GM12878 (cell line): ENCODE measurements around the gene PRR16. TPM values are rescaled to one million over a fixed set of nuclear protein-coding genes. Genes with fewer than 3 reads are reported as not detected.

ENCODE experiments used
- ATAC-seq: fragments of 200-7000 bp; cut with Tn5 transposase; 3 replicates; pipeline ENCODE4 v1.9.1; 2020; ENCODE audit warnings: mild to moderate bottlenecking, moderate library complexity
- BruUV-seq: library from RNA; stranded (reverse); fragments of 400-500 nt; replicated peaks from 2 replicates; lab custom pipeline; 2021; lab: Mats Ljungman, UMichigan
- CTCF ChIA-PET: fragments of 300-600 bp; sonication (Branson Sonifier 250); formaldehyde crosslinking; extraction: SDS; loops from one replicate; lab custom pipeline; 2021; ENCODE audit warnings: inconsistent platforms; lab: Yijun Ruan, JAX
- POLR2A ChIA-PET: fragments of 350-600 bp; formaldehyde crosslinking; extraction: SDS; loops from one replicate; lab custom pipeline; 2021; ENCODE audit warnings: inconsistent platforms; lab: Charles Lee
- RAD21 ChIA-PET: fragments of 300-600 bp; sonication (Branson Sonifier 250); formaldehyde crosslinking; loops from one replicate; lab custom pipeline; 2023; ENCODE audit warnings: antibody characterized with exemption; ENCODE audit not compliant: unreplicated experiment; lab: Charles Lee
- SMC1A ChIA-PET: fragments of 300-600 bp; sonication (Branson Sonifier 250); formaldehyde crosslinking; loops from one replicate; lab custom pipeline; 2023; ENCODE audit not compliant: unreplicated experiment, uncharacterized antibody; lab: Charles Lee
- DNase-seq: peaks from one replicate; pipeline ENCODE4 v3.0.0-alpha.2; 2011; ENCODE audit warnings: low read depth, low spot score
- FAIRE-seq: peaks from 3 replicates; lab custom pipeline; 2011; peaks lifted over from hg19 to GRCh38; lab: Jason Lieb, UNC
- H2AFZ ChIP-seq: 2 replicates; pipeline ENCODE4 v1.6.0; 2011; ENCODE audit warnings: low read depth, low read length, control low read depth; ENCODE audit not compliant: control insufficient read depth
- H3K27ac ChIP-seq: 2 replicates; pipeline ENCODE4 v1.5.1; 2011; ENCODE audit warnings: control low read depth; ENCODE audit not compliant: control insufficient read depth, insufficient read depth
- H3K27me3 ChIP-seq, 2 experiments: replicated peaks in 1 of 2; 2 replicates each; pipeline versions ENCODE4 v1.6.0 to v1.6.1; 2011; ENCODE audit warnings: low read length in 1 of 2; ENCODE audit not compliant: control insufficient read depth in 2 of 2, insufficient read depth in 2 of 2
- H3K36me3 ChIP-seq, 2 experiments: 2 replicates each; pipeline ENCODE4 v1.5.1; 2011; ENCODE audit warnings: low read length in 1 of 2; ENCODE audit not compliant: control insufficient read depth in 2 of 2, insufficient read depth in 2 of 2
- H3K4me1 ChIP-seq: 2 replicates; pipeline ENCODE4 v1.6.1; 2011; ENCODE audit warnings: mild to moderate bottlenecking, low read length, moderate library complexity, mixed read lengths; ENCODE audit not compliant: control insufficient read depth, insufficient read depth
- H3K4me2 ChIP-seq: 2 replicates; pipeline ENCODE4 v1.6.0; 2011; ENCODE audit warnings: control low read depth; ENCODE audit not compliant: control insufficient read depth, insufficient read depth
- H3K4me3 ChIP-seq: fragments of 200-600 bp; sonication (generic); 2 replicates; pipeline ENCODE4 v1.5.1; 2016
- H3K79me2 ChIP-seq: 2 replicates; pipeline ENCODE4 v1.6.0; 2011; ENCODE audit warnings: low read length; ENCODE audit not compliant: control insufficient read depth, insufficient read depth
- H3K9ac ChIP-seq: 2 replicates; pipeline ENCODE4 v1.8.0; 2011; ENCODE audit warnings: low read length, control low read depth, mixed read lengths; ENCODE audit not compliant: control insufficient read depth, insufficient read depth
- H3K9me3 ChIP-seq: replicated peaks from 3 replicates; pipeline ENCODE4 v1.5.1; 2011; ENCODE audit warnings: mild to moderate bottlenecking, low read length; ENCODE audit not compliant: control insufficient read depth, insufficient read depth
- H4K20me1 ChIP-seq: 2 replicates; pipeline ENCODE4 v1.6.0; 2011; ENCODE audit not compliant: control insufficient read depth, insufficient read depth
- BACH1 ChIP-seq: fragments of 450-650 bp; IDR thresholded peaks from 2 replicates; pipeline ENCODE4 v1.6.1; 2017; ENCODE audit warnings: mild to moderate bottlenecking, borderline replicate concordance
- CREB1 ChIP-seq: IDR thresholded peaks from 2 replicates; pipeline ENCODE4 v1.6.1; 2012; ENCODE audit warnings: low read depth, mild to moderate bottlenecking, inconsistent platforms
- FOS ChIP-seq: IDR thresholded peaks from 3 replicates; pipeline ENCODE4 v1.6.1; 2011; ENCODE audit warnings: borderline replicate concordance; ENCODE audit not compliant: insufficient read length; ENCODE audit errors: extremely low read depth
- IKZF1 ChIP-seq: fragments of 450-650 bp; conservative IDR thresholded peaks from 2 replicates; pipeline ENCODE4 v1.6.1; 2017; ENCODE audit warnings: antibody characterized with exemption, mild to moderate bottlenecking
- IKZF2 ChIP-seq, 2 experiments: fragments of 450-650 bp; IDR thresholded peaks; 2 replicates each; pipeline ENCODE4 v1.6.1; 2017; ENCODE audit warnings: mild to moderate bottlenecking in 2 of 2, moderate library complexity in 2 of 2
- KLF5 ChIP-seq: fragments of 450-650 bp; IDR thresholded peaks from 2 replicates; pipeline ENCODE4 v1.6.1; 2014; ENCODE audit warnings: mild to moderate bottlenecking; ENCODE audit not compliant: partially characterized antibody
- LARP7 ChIP-seq: fragments of 450-650 bp; IDR thresholded peaks from 2 replicates; pipeline ENCODE4 v1.6.1; 2017; ENCODE audit warnings: mild to moderate bottlenecking
- MEF2B ChIP-seq: fragments of 450-650 bp; IDR thresholded peaks from 2 replicates; pipeline ENCODE4 v1.6.1; 2018; ENCODE audit warnings: mild to moderate bottlenecking, moderate library complexity; ENCODE audit not compliant: partially characterized antibody, poor library complexity, severe bottlenecking
- MTA2 ChIP-seq: fragments of 450-650 bp; IDR thresholded peaks from 2 replicates; pipeline ENCODE4 v1.6.1; 2016; ENCODE audit warnings: low read depth, mild to moderate bottlenecking, moderate library complexity
- NBN ChIP-seq: fragments of 450-650 bp; IDR thresholded peaks from 2 replicates; pipeline ENCODE4 v1.6.1; 2016
- POLR2AphosphoS5 ChIP-seq: IDR thresholded peaks from 2 replicates; pipeline ENCODE4 v1.6.1; 2011; ENCODE audit warnings: mild to moderate bottlenecking, low read length, inconsistent platforms
- POU2F2 ChIP-seq: IDR thresholded peaks from 3 replicates; pipeline ENCODE4 v1.6.1; 2011; ENCODE audit warnings: low read depth, mild to moderate bottlenecking, low read length, borderline replicate concordance
- RAD21 ChIP-seq: IDR thresholded peaks from 2 replicates; pipeline ENCODE4 v1.6.1; 2011; ENCODE audit warnings: mild to moderate bottlenecking, low read depth, low read length, moderate library complexity; ENCODE audit not compliant: insufficient read depth
- SMC3 ChIP-seq: IDR thresholded peaks from 2 replicates; pipeline ENCODE4 v1.6.1; 2011; ENCODE audit warnings: low read length, improper control_type of control experiment, borderline replicate concordance
- SRF ChIP-seq, 2 experiments: IDR thresholded peaks; 2 replicates each; pipeline ENCODE4 v1.6.1; 2011; ENCODE audit warnings: low read depth in 2 of 2, low read length in 2 of 2, mild to moderate bottlenecking in 1 of 2, moderate library complexity in 1 of 2
- TAF1 ChIP-seq: IDR thresholded peaks from 2 replicates; pipeline ENCODE4 v1.6.1; 2011; ENCODE audit warnings: mild to moderate bottlenecking, low read depth, low read length, borderline replicate concordance
- TCF12 ChIP-seq: IDR thresholded peaks from 2 replicates; pipeline ENCODE4 v1.6.1; 2011; ENCODE audit warnings: low read depth, mild to moderate bottlenecking, low read length
- USF1 ChIP-seq: IDR thresholded peaks from 2 replicates; pipeline ENCODE4 v1.6.1; 2011; ENCODE audit warnings: borderline replicate concordance, low read depth, mild to moderate bottlenecking, moderate library complexity, mixed read lengths, low read length; ENCODE audit not compliant: insufficient read depth; ENCODE audit errors: extremely low read length
- ZNF217 ChIP-seq: fragments of 450-650 bp; IDR thresholded peaks from 2 replicates; pipeline ENCODE4 v1.6.1; 2017; ENCODE audit warnings: antibody characterized with exemption, mild to moderate bottlenecking
- ZNF622 ChIP-seq: fragments of 450-650 bp; IDR thresholded peaks from 2 replicates; pipeline ENCODE4 v1.6.1; 2017; ENCODE audit warnings: mild to moderate bottlenecking, inconsistent platforms
- WGBS: methylation state at CpG from one replicate; pipeline ENCODE4 v1.1.6; 2016; ENCODE audit warnings: low lambda C conversion rate; ENCODE audit not compliant: insufficient replicate concordance, insufficient coverage; ENCODE audit errors: missing lambda C conversion rate; 5-methylcytosine and 5-hydroxymethylcytosine counted together
- in situ Hi-C: fragments of 300-500 bp; cut with MboI; formaldehyde crosslinking; loops from 9 replicates; pipeline ENCODE4 v1.14.3; 2018; ENCODE audit warnings: mixed read lengths
- intact Hi-C: fragments of 100-400 bp; cut with micrococcal nuclease; formaldehyde crosslinking; loops from one replicate; pipeline ENCODE4 v1.14.2; 2022; ENCODE audit not compliant: unreplicated experiment
- polyA plus RNA-seq, 11 experiments: library from polyadenylated mRNA; depleted of rRNA in 4 of 11; unstranded in 6 of 11; stranded (reverse) in 5 of 11; fragments of >200 nt; fragmentation: Nextera tagmentation in 4 of 11; fragmentation: Illumina TruSeq in 1 of 11; extraction: Ambion mirVana in 4 of 11; extraction: Trizol in 1 of 11; gene quantifications; 1 replicate in 1 of 11; 2 replicates in 10 of 11; pipeline versions ENCODE4 v1.2.1 to v1.2.3, GENCODE V29; 2011 to 2016; ENCODE audit warnings: inconsistent platforms in 2 of 11, missing spikeins in 2 of 11, low read depth in 1 of 11
- total RNA-seq, 4 experiments: library from RNA; depleted of rRNA in 3 of 4; stranded (reverse); fragments of >200 nt in 3 of 4; fragmentation: Illumina TruSeq in 1 of 4; extraction: Trizol in 1 of 4; gene quantifications; 2 replicates each; pipeline versions ENCODE4 v1.2.1 to v1.2.3, GENCODE V29; 2013 to 2021
- TF ChIP-seq, protein P1 (sequence below): IDR thresholded peaks from 2 replicates; pipeline ENCODE4 v1.6.1; 2011; ENCODE audit warnings: low read depth, low read length, improper control_type of control experiment, borderline replicate concordance
- TF ChIP-seq, protein P2 (sequence below): fragments of 450-650 bp; IDR thresholded peaks from 2 replicates; pipeline ENCODE4 v1.6.1; 2017; ENCODE audit warnings: low read depth, mild to moderate bottlenecking, moderate library complexity

Gene PRR16
- total and polyA plus RNA-seq, 10 of the 15 experiments (the other 5 are each of a cell fraction or from before 2014, with no cell fraction given), result not detected

- Histone ChIP-seq H3K27ac (peak overlapping the region; percentile 53; the same call in 1 of the 2 replicates), H2AFZ (peak overlapping the region; percentile 64), H3K9me3 (no peaks in the 10 kb centered on the region), H4K20me1 (no peaks in the 10 kb centered on the region), H3K4me1 (no peaks in the 10 kb centered on the region), H3K79me2 (no peaks in the 10 kb centered on the region), H3K36me3 (no peaks in the 10 kb centered on the region), H3K27me3 (no peaks in the 10 kb centered on the region), H3K9ac (no peak overlapping the region), H3K4me2 (peak overlapping the region; percentile 6; the same call in 1 of the 2 replicates), H3K4me3 (no peak overlapping the region)
- DNase-seq (peak; percentile 85), FAIRE-seq (peak; percentile 27), ATAC-seq (peak; percentile 95)
- intact Hi-C loops, result loop anchor here (1.0 kb wide), 1 partner anchor 987 kb away; no protein-coding TSS in a partner anchor
- CTCF ChIA-PET, result interaction anchor here (0.5 to 2.4 kb wide), 9 partner anchors 11 to 1002 kb away, joined by 3 to 7 read pairs (median 3); no protein-coding TSS in a partner anchor
- SMC1A ChIA-PET, result interaction anchor here (0.7 to 1.5 kb wide), 4 partner anchors 9 to 502 kb away, joined by 3 to 5 read pairs (median 4); no protein-coding TSS in a partner anchor
- 13% methylated on average over 20 of the region's 20 CpGs for WGBS
- no TSS peak for BruUV-seq
- in situ Hi-C loops, result loop anchor here (10.0 to 25.0 kb wide), 3 partner anchors 983 to 1471 kb away; partner anchors contain the start of gene DTWD2
- RAD21 ChIA-PET, result no interaction called here
- POLR2A ChIA-PET, result no interaction called here
- TF ChIP-seq ZNF622, result no peak
- no peak for TF ChIP-seq POLR2AphosphoS5
- TF ChIP-seq, protein P1, sequence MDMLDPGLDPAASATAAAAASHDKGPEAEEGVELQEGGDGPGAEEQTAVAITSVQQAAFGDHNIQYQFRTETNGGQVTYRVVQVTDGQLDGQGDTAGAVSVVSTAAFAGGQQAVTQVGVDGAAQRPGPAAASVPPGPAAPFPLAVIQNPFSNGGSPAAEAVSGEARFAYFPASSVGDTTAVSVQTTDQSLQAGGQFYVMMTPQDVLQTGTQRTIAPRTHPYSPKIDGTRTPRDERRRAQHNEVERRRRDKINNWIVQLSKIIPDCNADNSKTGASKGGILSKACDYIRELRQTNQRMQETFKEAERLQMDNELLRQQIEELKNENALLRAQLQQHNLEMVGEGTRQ, result peak; percentile 75
- TF ChIP-seq LARP7, result no peak
- peak; percentile 82 for TF ChIP-seq NBN
- TF ChIP-seq, protein P2, sequence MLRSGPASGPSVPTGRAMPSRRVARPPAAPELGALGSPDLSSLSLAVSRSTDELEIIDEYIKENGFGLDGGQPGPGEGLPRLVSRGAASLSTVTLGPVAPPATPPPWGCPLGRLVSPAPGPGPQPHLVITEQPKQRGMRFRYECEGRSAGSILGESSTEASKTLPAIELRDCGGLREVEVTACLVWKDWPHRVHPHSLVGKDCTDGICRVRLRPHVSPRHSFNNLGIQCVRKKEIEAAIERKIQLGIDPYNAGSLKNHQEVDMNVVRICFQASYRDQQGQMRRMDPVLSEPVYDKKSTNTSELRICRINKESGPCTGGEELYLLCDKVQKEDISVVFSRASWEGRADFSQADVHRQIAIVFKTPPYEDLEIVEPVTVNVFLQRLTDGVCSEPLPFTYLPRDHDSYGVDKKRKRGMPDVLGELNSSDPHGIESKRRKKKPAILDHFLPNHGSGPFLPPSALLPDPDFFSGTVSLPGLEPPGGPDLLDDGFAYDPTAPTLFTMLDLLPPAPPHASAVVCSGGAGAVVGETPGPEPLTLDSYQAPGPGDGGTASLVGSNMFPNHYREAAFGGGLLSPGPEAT, result peak; percentile 67; the same call in 1 of the 2 replicates
- TF ChIP-seq FOS, result no peak
- TF ChIP-seq IKZF1, result peak; percentile 83; the same call in 1 of the 2 replicates
- TF ChIP-seq CREB1, result 0 out of 2 replicates have a peak, but pooled peaks have one; percentile 70
- TF ChIP-seq USF1, result peak; percentile 66
- TF ChIP-seq POU2F2, result peak; percentile 33; the same call in 1 of the 3 replicates
- TF ChIP-seq MEF2B, result peak; percentile 81
- peak; percentile 34; the same call in 1 of the 2 replicates for TF ChIP-seq RAD21
- no peak for TF ChIP-seq TAF1
- peak in 1 of 2 experiments; percentile 80 for TF ChIP-seq IKZF2 (IDR thresholded peaks at IDR 0.05)
- peak; percentile 76 for TF ChIP-seq MTA2
- 0 out of 2 replicates have a peak, but pooled peaks have one; percentile 42 for TF ChIP-seq TCF12
- TF ChIP-seq KLF5, result no peak
- TF ChIP-seq BACH1, result 0 out of 2 replicates have a peak, but pooled peaks have one; percentile 46
- TF ChIP-seq SRF (IDR thresholded peaks at IDR 0.05; ENCODE audit: low read depth in 2 of 2, low read length in 2 of 2), result peak in 1 of 2 experiments; percentile 57; a peak in 1 of 4 replicates
- TF ChIP-seq SMC3, result peak; percentile 33; the same call in 1 of the 2 replicates
- TF ChIP-seq ZNF217, result no peak
Measured at GRCh38 chr5:120457839-120458507, 6.1 kb upstream of the PRR16 start.
